A673 (cell line): Measurements from ENCODE around the gene SFRP5.

Source experiments
- EZH2 ChIP-seq: fragments of 200-600 bp; sonication (generic); IDR thresholded peaks from 2 replicates; pipeline ENCODE4 v1.6.1; 2017; ENCODE audit warnings: borderline replicate concordance, low read depth, mild to moderate bottlenecking, mixed read lengths, antibody characterized with exemption, low read length; ENCODE audit not compliant: poor library complexity, severe bottlenecking
- TF ChIP-seq, protein P1 (sequence below): fragments of 300-800, 200-600 bp; sonication (generic); conservative IDR thresholded peaks from 2 replicates; pipeline ENCODE4 v1.5.1; 2017; ENCODE audit warnings: low read depth, mild to moderate bottlenecking, antibody characterized with exemption, low read length, moderate library complexity, mixed read lengths

DNA sequence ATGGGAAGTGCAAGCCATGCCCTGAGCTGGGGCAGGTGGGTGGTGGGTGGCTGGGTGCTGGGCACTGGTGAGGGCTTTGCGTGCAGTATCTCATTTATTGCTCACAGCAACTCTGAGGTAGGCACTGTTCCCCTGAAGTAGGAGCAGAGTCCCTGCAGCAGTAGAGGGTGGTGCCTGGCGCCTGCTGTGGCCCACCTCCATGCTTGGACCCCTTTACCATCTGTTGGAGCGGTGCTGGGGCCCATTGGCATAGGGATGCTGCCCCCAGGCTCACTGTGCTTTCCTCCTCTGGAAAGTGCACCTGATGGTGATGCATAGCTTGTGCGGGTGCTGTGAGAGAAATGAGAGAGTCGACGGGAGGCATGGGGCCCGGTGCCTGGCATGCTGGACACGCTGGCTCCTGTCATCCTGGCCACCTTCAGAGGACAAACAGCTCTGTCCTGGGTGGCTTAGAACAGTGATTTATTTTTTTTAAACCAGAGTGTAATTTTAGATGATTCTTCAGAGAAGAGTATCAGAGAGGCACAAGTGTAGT lies 10.4 kb downstream of the SFRP5 start:
- TF ChIP-seq, protein P1, sequence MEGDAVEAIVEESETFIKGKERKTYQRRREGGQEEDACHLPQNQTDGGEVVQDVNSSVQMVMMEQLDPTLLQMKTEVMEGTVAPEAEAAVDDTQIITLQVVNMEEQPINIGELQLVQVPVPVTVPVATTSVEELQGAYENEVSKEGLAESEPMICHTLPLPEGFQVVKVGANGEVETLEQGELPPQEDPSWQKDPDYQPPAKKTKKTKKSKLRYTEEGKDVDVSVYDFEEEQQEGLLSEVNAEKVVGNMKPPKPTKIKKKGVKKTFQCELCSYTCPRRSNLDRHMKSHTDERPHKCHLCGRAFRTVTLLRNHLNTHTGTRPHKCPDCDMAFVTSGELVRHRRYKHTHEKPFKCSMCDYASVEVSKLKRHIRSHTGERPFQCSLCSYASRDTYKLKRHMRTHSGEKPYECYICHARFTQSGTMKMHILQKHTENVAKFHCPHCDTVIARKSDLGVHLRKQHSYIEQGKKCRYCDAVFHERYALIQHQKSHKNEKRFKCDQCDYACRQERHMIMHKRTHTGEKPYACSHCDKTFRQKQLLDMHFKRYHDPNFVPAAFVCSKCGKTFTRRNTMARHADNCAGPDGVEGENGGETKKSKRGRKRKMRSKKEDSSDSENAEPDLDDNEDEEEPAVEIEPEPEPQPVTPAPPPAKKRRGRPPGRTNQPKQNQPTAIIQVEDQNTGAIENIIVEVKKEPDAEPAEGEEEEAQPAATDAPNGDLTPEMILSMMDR = no peak
- no peak for TF ChIP-seq EZH2
